GM21526 (cell line): ENCODE measurements around the gene MB21D2.

Experiments used
- ATAC-seq: cut with Tn5 transposase; IDR thresholded peaks from one replicate; pipeline ENCODE4 v1.9.1; 2021; ENCODE audit warnings: moderate library complexity; ENCODE audit not compliant: unreplicated experiment, low FRiP score

Gene MB21D2

DNA sequence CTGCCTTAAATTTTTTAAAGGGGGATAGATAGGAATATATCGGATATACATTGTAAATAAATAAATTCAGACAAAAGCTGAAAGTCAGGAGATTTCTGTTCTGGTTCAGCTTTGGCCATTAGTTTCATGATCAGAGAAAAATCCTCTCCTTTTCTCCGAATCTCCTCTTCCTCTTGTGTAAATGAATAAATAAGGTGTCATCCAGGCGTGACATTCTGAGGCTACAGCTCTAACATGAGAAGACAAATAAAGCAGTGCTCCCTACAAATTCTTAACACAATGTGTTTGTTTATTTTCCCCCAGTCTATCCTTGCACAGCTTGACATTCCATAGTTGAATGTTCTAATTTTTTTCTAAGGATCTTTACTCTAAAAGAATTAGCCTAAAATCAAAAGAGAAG is 9.4 kb upstream of the MB21D2 start:
- ATAC-seq = no peak

DNA sequence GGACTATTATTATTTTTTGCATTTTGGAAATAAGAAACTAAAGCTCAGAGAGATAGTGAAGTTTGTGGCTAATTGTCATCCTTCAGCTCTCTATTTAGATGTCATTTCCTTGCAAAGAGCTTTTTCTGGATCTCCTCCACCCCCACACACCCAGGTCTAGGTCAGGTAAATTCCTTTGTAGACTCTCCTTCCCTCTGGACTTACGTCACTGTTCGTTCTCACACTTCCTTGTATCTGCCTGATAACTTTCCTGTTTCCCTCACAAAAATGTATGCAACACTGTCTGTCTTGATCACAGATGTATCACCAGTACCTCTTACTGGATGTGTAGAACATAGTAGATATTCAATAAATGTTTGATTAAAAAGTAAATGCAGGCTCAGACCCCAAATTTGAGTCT is 6.1 kb upstream of the MB21D2 start:
- no peak for ATAC-seq

DNA sequence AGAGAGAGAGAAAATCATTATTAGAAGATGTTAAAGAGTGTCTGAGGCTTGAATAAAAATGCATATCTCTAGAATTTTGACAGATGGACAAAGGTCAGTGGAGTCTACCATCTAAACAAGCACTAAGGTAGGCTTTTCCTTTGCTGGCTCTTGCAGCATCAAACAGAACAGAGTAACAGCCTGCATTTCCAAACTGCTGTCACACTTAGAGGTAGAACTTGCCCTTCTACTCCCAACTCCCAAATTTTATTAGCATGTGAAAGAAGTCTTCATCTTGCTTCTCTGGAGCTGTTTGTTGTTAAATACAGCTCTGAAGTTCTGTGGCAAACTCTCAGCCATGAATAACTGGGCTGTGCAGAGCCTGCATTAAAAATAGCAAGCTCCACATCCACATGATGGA is 4.1 kb upstream of the MB21D2 start:
- no peak for ATAC-seq

DNA sequence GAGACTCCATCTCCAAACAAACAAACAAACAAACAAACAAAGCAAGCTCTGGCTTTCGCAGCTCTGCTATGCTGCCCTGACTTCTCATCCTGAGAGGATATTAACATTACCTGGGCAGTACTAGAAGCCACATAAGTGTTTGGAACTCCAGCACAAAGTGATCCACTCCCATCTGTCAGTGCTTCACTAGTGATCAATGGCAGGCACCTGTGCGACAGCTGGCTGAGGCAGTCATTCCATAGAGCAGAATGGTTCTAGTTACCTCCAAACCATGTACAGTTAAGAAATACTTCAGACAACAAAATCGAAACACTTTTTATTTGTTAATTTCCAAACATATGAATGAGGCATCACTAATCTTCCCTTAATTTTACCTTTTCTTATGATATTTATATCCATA is 2.8 kb upstream of the MB21D2 start:
- ATAC-seq = no peak

DNA sequence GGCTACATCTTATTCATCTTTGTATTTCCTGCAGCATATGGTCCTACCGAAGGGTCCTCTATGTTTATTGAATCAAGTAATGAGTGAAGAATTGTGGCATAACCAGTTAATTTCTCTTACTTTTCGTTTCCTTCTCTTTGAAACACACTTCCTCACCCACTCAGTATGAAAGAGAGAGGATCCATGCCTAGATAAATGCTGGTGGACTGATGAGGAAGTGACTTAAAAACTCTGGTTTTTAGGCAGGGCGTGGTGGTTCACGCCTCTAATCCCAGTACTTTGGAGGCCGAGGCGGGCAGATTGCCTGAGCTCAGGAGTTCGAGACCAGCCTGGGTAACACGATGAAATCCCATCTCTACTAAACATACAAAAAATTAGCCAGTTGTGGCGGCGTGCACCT is 2.2 kb upstream of the MB21D2 start:
- no peak for ATAC-seq

DNA sequence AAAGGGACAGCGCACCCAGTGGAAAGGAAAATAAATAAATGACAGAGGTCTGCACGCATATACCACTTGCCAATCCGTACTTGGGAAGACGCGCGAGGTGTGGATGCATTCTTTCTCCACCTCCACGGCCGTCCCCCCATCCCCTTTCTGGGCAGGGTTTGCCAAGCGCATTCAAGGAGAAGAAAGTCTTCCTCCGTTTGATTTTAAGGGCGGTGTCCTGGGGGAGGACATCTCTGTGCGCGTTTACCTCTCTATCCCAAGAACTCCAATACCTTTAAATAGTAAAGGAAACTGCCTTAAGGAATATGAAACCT is 576 bp upstream of the MB21D2 start:
- ATAC-seq = no peak

DNA sequence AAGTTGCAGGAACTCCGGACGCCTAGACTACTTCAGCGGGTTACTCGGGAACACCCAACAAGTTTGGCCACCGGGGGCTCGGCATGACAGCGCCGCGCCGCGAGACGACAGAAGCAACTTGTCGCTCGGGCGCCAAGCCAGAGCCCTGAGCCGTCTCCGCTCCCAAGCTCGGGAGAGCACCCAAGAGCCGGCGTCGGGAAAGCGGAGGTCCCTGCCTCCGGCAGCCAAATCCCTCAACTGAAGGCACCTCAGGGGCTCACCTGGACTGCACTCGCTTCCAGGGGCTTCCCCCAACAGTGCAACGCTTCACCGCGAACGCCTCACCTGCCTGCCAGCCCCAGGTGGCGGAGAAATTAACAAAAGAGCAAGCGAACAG is 640 bp downstream of the MB21D2 start:
- peak; percentile 34 for ATAC-seq

DNA sequence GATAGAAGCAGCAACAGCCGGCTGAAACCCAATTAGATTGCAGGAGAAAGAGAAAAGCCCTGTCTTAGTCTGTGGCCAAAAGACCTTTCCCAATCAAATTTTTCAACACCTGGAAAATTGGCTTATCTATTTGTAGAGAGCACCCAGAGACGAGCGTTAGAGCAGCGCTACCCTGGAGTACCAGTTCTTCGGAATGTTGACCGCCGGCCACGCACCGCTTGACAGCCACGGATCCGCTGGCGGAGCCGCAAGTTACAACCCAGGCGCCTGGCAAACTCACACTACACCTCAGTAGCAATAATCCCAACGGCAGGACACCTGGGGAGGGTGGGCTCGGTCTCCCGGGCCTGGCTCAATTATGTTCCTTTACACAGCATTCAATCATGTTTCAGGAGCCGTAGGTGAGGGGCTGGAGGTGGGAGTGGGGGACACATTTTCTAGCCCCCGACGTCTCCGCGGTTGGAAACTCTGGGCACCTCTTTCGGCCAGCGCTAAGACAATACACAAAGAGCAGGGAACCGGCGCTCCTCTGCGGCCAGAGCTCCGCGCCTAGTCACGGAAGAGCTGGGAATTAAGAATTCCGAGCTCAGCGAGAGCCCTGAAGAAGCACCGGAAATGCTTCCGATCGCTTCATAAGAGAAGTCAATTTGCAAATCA is 1.2 kb downstream of the MB21D2 start:
- peak; percentile 3 for ATAC-seq

DNA sequence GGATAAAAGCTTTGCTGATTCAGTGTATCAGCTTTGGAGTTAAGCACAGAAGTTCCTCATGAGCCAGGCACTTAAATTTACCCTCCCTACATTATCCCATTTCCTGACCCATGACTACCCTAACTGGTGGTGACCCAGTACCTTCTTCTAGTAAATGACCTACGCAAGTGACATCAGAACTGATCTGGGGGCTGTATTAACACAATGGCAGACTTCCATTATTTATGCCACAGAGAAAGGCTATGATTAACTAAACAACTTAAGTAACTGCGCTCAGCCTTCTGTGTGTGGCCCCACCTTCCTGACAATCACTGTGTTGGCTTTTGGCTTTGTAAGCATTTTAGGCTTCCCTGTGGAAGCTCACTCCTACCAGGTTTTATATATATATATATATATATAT is 1.9 kb downstream of the MB21D2 start:
- no peak for ATAC-seq

DNA sequence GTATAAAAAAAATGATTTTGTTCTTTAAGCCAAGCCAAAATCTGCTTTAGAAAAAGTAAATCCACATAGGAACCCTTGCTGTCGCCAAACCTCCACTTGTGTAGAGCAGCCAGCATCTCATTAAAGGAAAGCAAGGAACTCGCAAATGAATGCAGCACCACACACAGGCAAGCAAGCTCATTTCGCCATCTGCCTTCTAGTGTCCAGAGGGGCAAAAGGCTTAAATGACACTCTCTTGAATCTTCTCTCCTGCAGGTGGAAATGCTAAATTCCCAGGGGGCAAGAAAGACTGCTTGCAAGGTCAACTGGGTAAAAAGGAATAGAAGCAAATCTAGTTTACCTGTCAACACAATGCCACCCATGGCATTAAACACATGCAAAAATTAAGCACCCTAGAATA is 2.4 kb downstream of the MB21D2 start:
- no peak for ATAC-seq

DNA sequence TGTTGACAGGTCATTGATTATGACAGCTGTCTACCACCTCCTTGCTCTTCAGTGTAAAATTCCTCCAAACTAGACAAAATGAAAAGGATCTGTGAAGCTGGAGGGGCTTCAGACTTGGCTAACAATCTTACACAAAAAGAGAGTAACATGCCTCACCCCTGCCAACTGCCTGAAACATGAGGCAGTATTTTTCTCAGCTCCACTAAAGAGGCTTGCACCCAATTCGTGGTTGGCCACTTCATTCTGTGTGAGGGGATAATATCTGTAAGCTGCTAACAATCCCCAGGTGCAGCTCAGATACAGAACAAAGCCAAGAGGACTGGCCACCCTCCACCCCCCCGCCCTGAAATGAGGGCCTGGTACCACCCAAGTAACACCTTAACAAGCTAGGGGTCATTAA is 2.8 kb downstream of the MB21D2 start:
- no peak for ATAC-seq

DNA sequence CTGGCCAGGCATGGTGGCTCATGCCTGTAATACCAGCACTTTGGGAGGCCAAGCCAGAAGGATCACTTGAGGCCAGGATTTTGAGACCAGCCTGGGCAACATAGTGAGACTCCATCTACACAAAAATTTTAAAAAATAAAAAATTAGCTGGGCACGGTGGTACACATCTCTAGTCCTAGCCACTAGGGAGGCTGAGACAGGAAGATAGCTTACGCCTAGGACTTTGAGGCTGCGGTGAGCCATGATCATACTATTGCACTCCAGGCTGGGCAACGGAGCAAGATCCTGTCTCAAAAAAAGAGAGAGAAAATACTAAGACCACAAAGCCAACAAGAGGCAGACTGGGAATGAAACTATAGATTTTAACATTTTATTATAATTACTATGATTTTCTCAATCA is 4.1 kb downstream of the MB21D2 start:
- ATAC-seq = no peak

DNA sequence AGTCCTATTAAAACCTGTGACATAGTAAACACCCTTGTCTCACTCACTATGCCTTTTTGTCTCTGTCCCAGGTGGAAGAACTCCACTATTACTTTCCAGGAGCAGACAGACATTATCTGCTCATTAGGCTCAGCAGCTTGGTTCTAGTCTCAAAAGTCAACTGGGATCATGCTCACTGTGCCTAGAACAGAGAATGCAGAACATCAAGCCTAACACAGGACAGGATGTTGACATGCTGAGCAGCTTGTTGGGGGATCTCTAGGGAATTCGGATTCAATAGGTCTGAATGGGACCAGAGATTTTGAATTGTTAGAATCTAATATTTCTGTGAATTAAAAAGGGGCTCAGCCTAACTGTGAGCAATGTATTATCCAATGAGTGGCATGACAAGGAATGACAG is 6.4 kb downstream of the MB21D2 start:
- no peak for ATAC-seq

DNA sequence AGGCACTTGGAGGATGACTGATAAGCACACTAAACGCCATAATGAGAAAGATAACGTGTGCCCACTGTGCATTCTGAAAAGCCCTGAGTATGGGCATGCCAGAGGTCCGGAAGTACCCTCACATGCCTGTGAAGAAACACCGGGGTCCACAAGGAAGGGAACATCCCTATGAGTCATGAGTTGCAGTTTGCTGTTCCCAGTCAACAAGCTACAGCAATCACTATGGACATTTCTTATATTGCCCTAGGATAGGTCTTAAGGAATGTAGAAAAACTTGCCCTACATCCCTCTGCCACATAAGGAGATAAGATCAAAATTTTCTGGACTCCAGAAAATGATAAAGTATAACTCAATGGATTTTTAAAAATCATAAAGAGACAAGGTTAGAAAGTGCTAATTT is 9.9 kb downstream of the MB21D2 start:
- no peak for ATAC-seq

DNA sequence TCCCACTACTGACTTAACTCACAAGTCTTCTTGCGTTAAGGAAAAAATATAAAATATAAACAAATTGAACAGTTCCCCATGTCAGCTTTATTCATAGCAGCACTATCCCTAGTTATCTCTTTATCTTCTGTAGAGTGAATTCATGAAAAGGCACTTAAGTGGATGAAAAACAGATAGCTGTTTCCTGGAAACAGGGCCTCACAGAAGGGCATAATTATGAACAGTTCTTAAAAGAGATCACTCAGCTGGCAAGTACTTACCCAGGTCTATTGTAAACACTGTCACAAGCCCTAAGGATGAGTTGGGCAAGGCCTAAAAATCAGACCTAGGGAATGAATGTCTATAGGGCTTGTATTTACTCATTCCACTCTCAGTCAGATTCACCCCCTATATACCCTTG is 10.7 kb downstream of the MB21D2 start:
- ATAC-seq = no peak

DNA sequence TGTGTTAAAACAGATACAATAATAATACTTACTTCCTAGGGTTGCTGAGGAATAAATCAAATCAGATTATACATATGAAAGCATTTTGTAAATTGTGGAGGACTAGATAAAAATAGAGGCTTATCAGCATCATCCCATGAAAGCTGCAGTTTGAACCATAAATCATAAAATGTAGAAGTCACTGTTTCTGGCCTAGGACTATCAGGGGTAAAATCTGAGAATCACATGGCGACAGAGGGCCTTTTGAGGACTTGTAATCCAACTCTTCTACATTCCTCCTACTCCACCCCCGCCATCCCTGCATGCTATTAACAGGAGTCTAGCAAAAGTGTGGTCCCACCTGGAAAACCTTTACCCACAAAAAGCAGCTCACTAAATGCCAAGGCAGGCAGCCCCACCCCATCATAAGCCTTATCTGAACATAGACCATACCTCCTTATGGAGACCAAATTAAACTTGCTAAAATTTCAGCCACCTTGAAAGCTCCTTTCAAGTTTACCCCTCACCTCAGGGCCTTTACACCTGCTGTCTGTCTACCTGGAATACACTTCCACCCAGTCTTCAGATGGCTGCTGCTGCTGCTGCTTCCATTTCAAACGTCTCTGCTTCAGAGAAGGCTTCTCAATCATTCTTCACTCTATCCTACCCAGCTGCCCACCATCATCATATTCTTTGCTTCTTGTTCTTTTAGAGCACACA is 11.5 kb downstream of the MB21D2 start:
- no peak for ATAC-seq

DNA sequence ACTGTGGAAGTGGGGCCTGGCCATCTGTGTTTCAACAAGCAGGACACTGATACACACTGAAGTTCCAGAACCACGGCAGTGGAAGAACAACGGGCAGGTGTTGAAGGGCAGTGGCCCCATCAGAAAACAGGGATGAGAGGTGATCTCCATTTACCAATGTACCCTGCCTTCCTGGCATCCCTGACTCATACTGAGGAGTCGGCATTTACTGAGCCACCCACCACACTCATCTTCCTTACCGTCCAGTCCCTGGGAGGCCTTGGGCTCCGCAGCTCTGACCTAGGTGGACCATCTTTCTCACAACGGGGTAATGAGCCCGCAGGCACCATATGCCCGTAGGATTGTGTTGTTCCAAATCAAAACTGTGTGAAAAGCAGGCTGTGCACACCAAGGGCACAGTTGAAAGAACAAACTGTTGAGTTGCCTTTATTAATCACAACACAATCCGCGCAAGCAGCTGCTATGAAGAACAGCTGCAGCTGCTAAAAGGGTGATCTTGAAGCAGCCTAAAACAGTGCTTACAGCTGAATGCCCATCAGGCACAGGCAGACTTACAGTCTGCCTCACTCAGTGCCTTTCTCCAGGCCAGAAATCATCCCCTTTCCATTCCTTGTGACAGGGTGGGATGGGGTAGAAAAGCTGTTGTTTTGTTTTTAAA is 12.9 kb downstream of the MB21D2 start:
- ATAC-seq = no peak

DNA sequence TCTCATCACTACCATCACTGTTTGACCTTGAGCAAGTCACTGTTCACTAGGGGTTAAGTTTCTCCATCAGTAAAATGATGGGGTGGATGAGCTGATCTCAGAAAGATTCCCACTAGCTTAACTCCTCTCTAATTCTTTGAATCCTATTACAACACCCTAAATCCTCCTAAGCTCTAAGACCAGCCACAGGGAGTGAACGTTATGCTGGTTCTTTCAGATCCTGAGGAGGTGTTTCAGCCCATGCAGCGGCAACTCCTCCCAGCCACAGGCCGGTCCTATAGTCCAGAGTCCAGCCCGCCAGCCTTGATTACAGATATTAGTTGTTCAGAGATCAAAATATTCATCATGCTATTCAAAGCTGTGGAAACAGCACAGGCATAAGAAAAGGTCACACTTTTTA is 15.1 kb downstream of the MB21D2 start:
- ATAC-seq = no peak

DNA sequence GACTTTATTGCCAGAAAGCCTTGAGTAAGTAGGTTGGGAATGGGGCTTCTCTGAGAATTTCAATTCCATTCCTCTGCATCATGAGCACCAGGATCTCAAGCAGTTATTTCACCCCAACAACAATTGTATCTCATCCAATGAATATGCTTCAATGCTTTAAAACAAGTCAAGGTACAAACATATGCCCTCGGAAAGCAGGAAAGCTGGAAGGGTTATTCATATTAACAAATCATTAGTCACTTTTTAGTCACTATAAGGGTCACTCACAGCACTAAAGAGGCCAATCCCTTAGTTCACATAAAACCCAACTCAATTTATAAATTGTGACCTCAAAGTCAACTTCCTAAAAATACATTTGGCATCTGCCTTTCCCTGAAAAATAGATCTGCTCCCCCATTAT is 16.2 kb downstream of the MB21D2 start:
- ATAC-seq = no peak

DNA sequence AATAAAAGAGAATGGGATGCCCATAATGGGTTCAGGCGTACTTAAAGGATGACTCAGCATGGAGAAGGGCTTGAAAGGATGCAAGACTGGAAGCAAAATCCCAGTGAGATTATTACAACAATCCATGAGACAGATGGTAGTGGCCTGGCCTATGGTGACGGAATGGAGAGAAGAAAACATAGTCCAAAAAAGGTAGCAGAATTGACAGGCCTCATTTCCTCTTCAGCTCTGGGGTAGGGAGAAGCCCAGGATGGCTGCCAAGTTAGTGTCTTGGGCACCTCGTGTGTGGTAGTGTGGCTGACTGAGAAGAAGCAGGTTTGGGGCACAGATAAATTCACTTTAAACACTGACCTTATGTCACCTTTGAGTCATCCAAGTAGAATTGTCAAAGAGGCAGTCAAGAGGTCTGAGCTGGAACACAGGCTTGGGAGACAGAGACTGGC is 18.1 kb downstream of the MB21D2 start:
- no peak for ATAC-seq

DNA sequence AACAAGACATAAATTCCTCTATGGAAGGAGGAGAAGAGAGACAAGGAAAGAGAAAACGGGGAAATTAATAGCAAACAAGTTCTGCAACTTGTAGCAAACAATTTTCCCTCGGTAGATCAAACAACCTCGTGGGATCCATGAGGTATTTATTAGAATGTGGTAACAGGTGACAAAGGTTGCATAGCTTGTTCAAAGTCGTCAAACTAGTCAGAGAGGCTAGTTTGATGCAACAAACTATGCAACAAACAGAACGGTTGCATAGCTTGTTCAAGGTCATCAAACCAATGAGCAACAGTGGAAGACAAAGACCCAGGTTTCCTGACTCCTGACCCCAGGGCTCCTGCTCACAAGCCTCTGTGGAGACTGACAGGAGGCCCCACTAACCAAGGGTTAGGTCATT is 20.7 kb downstream of the MB21D2 start:
- no peak for ATAC-seq

DNA sequence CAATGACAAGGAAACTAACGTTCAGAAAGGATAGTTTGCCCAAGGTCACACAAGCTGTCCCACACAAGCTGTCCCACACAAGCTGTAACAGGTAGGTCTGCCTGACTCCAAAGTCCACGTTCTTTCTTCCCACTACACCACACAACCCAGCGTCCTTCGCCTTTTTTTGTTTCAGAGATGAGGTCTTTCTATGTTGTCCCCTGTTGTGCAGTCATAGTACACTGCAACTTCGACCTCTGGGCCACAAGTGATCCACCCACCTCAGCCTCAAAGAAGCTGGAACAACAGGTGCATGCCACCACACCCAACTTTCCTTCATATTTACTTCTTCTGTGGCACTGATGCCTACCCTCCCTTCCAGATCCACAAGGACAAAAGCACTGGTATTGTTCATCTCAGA is 21.4 kb downstream of the MB21D2 start:
- no peak for ATAC-seq
